Naive thymus-derived CD8-positive, alpha-beta T cell (primary cell): ENCODE results near the gene TPSAB1. TPM values are rescaled to one million over a fixed set of nuclear protein-coding genes. Genes with fewer than 3 reads are reported as not detected.
"Not testable (repeated sequence)": the region's sequence is repeated elsewhere in the genome, so short reads cannot be mapped to it uniquely, and the experiment has no call there.

Source experiments
- ATAC-seq, 2 donors: fragments of 150-1000 bp; cut with Tn5 transposase in 1 of 2; sonication (Bioruptor Pico), chemical (Tn5 transposase) in 1 of 2; 1 replicate in 1 of 2; 2 replicates in 1 of 2; pipeline ENCODE4 v1.10.0; 2021; ENCODE audit warnings: mild to moderate bottlenecking in 2 of 2, moderate library complexity in 2 of 2
- POLR2A ChIA-PET: fragments of 350-600 bp; sonication (Branson Sonifier 250); formaldehyde crosslinking; loops from one replicate; lab custom pipeline; 2021; ENCODE audit warnings: antibody characterized with exemption; lab: Charles Lee
- DNase-seq, 10 donors: peaks; one replicate each; pipeline versions ENCODE4 v3.0.0 to v3.0.0-alpha.2; 2020 to 2022
- H3K27ac Mint-ChIP-seq, 10 donors: one replicate each; pipeline ENCODE4 v1.8.0; 2020 to 2022; ENCODE audit warnings: mild to moderate bottlenecking in 10 of 10, mixed read lengths in 10 of 10, moderate library complexity in 4 of 10, inconsistent platforms in 1 of 10
- H3K27me3 Mint-ChIP-seq, 5 donors: one replicate each; pipeline ENCODE4 v1.8.0; 2021 to 2022; ENCODE audit warnings: mixed read lengths in 5 of 5
- H3K36me3 Mint-ChIP-seq, 3 donors: one replicate each; pipeline ENCODE4 v1.8.0; 2020 to 2022; ENCODE audit warnings: mixed read lengths in 3 of 3, mild to moderate bottlenecking in 2 of 3, inconsistent platforms in 1 of 3
- H3K4me1 Mint-ChIP-seq, 4 donors: one replicate each; pipeline ENCODE4 v1.8.0; 2021 to 2022; ENCODE audit warnings: mixed read lengths in 4 of 4
- H3K4me3 Mint-ChIP-seq, 10 donors: one replicate each; pipeline ENCODE4 v1.8.0; 2020 to 2022; ENCODE audit warnings: mild to moderate bottlenecking in 10 of 10, mixed read lengths in 10 of 10, moderate library complexity in 6 of 10, inconsistent platforms in 1 of 10
- H3K9me3 Mint-ChIP-seq, 9 donors: one replicate each; pipeline ENCODE4 v1.8.0; 2020 to 2022; ENCODE audit warnings: mixed read lengths in 9 of 9, mild to moderate bottlenecking in 3 of 9, inconsistent platforms in 1 of 9, moderate library complexity in 1 of 9
- polyA plus RNA-seq, 3 donors: library from polyadenylated mRNA; unstranded; fragments of 300-500 nt; fragmentation: Illumina TruSeq; gene quantifications; one replicate each; pipeline ENCODE4 v1.2.3, GENCODE V29; 2021
- total RNA-seq, 8 experiments: library from RNA in 2 of 8; stranded (reverse) in 2 of 8; gene quantifications; one replicate each; pipeline ENCODE4 v1.2.3 and lab custom pipeline; 2021 to 2026

Gene TPSAB1
- total and polyA plus RNA-seq, 5 experiments from 2014 or later, result not detected

DNA sequence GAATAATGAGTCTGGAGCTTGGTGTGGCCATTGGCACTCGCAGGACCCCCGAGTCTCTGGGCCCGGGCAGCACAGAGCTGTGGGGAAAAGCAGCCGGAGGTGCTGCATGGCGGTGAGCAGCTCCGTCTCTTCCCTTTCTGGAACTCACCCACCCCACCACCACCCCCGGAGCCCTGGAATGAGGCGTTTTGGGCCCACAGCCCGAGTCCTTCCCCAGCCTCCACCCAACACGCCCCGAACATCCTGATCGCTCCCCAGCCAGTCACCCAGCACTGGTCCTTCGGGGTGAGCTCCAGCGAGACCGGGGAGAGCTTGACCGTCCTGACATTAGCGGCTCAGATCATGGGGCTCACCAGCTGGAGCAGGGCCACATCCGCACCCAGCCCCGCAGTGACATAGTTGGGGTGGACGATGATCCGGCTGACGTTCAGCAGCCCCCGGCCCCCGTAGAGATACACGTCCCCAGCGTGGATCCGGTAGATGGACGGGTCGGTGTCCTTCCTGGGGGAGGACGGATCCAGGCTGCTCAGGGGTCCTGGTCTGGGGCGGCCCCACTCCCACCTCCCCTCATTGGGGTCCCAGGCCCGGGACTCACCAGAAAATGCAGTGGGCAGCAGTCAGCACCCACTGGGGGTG is 21.8 kb downstream of the TPSAB1 start:
- Mint-ChIP-seq H3K36me3 (no peaks in the 10 kb centered on the region), H3K9me3 (peaks cover 0 to 4% (median 0%) of the 10 kb centered on the region in 9 donors), H3K4me1 (peaks cover 5 to 10% (median 6%) of the 10 kb centered on the region in 4 donors), H3K4me3 (no peak overlapping the region), H3K27ac (peak overlapping the region in 1 of 10 donors; percentile 15), H3K27me3 (peaks cover 6 to 38% (median 21%) of the 10 kb centered on the region in 5 donors)
- ATAC-seq, result no peak
- no peak for DNase-seq
- POLR2A ChIA-PET, result no interaction called here

DNA sequence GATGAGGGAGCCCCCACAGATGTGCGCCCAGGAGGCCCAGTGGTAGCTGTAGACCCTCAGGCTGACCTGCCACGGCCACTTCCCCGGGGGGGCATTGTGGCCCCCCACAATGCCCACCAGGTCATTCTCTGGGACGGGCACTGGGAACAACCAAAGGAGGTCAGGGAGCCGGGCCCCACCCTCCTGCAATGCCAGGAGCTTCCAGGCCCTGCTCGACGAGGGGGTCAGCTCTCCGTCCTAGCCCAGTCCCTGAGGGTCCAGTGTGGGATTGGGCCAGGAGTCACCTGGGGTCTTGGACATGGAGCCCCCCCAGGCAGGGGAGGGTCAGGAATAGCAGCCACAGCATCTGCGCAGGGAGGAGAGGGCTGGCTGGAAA is 22.3 kb downstream of the TPSAB1 start:
- DNase-seq (no peak), ATAC-seq (no peak)
- Mint-ChIP-seq H3K27ac (no peak overlapping the region), H3K27me3 (peaks cover 6 to 38% (median 21%) of the 10 kb centered on the region in 5 donors), H3K4me3 (no peak overlapping the region), H3K9me3 (peaks cover 0 to 4% (median 0%) of the 10 kb centered on the region in 9 donors), H3K4me1 (peaks cover 5 to 10% (median 6%) of the 10 kb centered on the region in 4 donors), H3K36me3 (no peaks in the 10 kb centered on the region)
- POLR2A ChIA-PET, result no interaction called here

GRCh38 chr16:1263591-1264344 is 23.3 kb downstream of the TPSAB1 start:
- Mint-ChIP-seq H3K4me3 (no peak overlapping the region), H3K27ac (no peak overlapping the region), H3K27me3 (peaks cover 6 to 30% (median 20%) of the 10 kb centered on the region in 5 donors), H3K9me3 (peaks cover 0 to 4% (median 0%) of the 10 kb centered on the region in 9 donors), H3K36me3 (no peaks in the 10 kb centered on the region), H3K4me1 (peaks cover 5 to 9% (median 6%) of the 10 kb centered on the region in 4 donors)
- ATAC-seq (no peak), DNase-seq (no peak)
- POLR2A ChIA-PET, result no interaction called here

DNA sequence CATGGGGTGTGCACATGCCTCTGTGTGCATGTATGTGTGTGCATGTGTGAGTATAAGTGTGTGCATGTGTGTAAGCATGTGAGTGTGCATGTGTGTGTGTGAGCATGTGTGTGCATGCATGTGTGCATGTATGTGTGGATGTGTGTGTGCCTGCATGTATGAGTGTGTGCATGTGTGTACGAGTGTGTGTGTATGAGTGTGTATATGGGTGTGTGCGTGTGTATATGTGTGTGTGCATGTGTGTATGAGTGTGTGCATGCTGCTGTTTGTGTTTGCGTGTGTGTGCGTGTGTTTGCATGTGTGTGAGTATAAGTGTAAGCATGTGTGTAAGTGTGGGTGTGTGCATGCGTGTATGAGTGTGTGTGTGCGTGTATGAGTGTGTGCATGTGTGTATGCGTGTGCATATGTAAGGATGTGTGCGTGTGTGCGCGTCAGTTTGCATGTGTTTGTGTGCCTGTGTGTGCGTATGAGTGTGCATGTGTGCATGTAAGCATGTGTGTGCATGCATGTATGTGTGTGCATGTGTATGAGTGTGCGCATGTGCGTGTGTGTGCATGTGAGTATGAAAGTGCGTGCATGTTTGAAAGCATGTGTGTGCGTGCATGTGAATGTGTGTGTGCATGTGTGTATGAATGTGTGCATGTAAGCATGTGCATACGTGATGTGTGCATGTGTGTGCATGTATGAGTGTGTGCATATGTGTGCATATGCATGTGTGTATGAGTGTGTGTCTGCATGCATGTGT is 24.0 kb downstream of the TPSAB1 start:
- ATAC-seq (no peak), DNase-seq (no peak)
- Mint-ChIP-seq H3K4me3 (no peak overlapping the region), H3K4me1 (peaks cover 0 to 7% (median 2%) of the 10 kb centered on the region in 4 donors), H3K9me3 (peaks cover 0 to 4% (median 0%) of the 10 kb centered on the region in 9 donors), H3K27me3 (peaks cover 2 to 26% (median 16%) of the 10 kb centered on the region in 5 donors), H3K27ac (no peak overlapping the region), H3K36me3 (no peaks in the 10 kb centered on the region)
- POLR2A ChIA-PET, result no interaction called here

DNA sequence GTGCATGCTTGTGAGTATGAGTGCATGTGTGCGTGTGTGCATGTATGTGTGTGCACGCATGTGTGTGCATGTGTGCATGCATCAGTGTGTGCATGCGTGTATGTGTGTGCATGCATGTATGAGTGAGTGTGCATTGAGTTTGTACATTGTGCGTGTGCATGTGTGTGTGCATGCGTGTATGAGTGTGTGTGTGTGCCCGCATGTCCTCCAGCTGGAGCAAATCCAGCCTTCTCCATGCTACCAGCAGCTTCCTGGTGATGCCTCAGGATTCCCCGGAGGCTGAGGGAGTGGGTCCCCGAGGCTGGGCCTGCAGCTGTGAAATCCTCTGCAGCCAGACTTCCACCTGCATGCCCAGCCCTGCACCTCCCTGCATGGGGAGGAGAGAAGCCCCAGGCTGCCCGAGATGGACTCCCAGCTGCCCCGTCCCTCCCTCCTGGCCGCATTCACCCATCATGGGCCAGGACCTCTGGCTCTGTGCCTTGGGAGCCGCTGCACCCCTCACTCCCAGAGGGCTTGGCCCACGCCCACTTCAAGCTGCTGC is 24.7 kb downstream of the TPSAB1 start:
- ATAC-seq (no peak), DNase-seq (no peak)
- Mint-ChIP-seq H3K4me1 (peaks cover 0 to 7% (median 2%) of the 10 kb centered on the region in 4 donors), H3K4me3 (no peak overlapping the region), H3K27ac (no peak overlapping the region), H3K27me3 (peaks cover 2 to 26% (median 14%) of the 10 kb centered on the region in 5 donors), H3K9me3 (peaks cover 0 to 4% (median 0%) of the 10 kb centered on the region in 9 donors), H3K36me3 (no peaks in the 10 kb centered on the region)
- POLR2A ChIA-PET, result interaction anchor here (0.6 kb wide), 1 partner anchor 488 kb away, joined by 4 read pairs; no protein-coding TSS in a partner anchor

DNA sequence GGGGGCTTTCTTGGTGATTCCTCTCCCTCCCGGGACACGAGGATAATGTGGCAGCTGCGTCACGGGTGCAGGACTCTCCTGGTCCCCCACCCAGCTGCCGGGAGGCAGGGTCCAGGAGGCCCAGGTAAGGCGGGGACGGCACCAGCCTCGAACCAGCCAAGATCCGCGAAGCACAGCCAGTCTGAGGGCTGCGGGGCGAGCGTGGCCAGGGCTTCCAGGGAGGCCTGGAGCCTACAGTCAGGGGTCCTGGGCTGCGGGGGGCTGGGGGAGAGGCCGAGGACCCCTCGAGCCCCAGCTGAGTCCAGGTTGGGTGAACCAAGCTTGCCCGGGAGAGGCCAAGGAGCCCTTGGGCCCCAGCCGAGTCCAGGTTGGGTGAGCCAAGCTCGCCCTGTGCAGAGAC is 25.3 kb downstream of the TPSAB1 start:
- Mint-ChIP-seq H3K27me3 (peaks cover 2 to 19% (median 11%) of the 10 kb centered on the region in 5 donors), H3K9me3 (peaks cover 0 to 4% (median 0%) of the 10 kb centered on the region in 9 donors), H3K4me3 (peak overlapping the region in 1 of 10 donors; percentile 45), H3K27ac (no peak overlapping the region), H3K36me3 (no peaks in the 10 kb centered on the region), H3K4me1 (peaks cover 0 to 5% (median under 1%) of the 10 kb centered on the region in 4 donors)
- POLR2A ChIA-PET, result no interaction called here
- no peak for ATAC-seq
- DNase-seq, result no peak

- H3K9me3 Mint-ChIP-seq, H3K36me3 Mint-ChIP-seq, H3K4me1 Mint-ChIP-seq, ATAC-seq, H3K27ac Mint-ChIP-seq, DNase-seq, H3K4me3 Mint-ChIP-seq: not testable (repeated sequence)
- POLR2A ChIA-PET, result interaction anchor here (0.7 kb wide), 1 partner anchor 292 kb away, joined by 3 read pairs; no protein-coding TSS in a partner anchor
- H3K27me3 Mint-ChIP-seq, result peaks cover 3 to 22% (median 16%) of the 10 kb centered on the region in 5 donors
Measured at GRCh38 chr16:1269418-1269817, 28.9 kb downstream of the TPSAB1 start.

DNA sequence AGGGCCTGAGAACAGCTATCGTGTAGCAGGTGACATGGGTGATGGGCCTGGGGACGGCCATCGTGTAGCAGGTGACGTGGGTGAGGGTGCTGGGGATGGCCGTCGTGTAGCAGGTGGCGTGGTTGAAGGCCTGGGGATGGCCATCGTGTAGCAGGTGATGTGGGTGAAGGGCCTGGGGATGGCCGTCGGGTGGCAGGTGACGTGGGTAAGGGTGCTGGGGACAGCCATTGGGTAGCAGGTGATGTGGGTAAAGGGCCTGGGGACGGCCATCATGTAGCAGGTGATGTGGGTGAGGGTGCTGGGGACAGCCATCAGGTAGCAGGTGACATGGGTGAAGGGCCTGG is 30.8 kb downstream of the TPSAB1 start:
- Mint-ChIP-seq H3K4me1 (peaks cover 1 to 9% (median 5%) of the 10 kb centered on the region in 4 donors), H3K4me3 (peak overlapping the region in 1 of 10 donors; percentile 6), H3K27ac (peak overlapping the region in 1 of 10 donors; percentile 75), H3K9me3 (no peaks in the 10 kb centered on the region), H3K27me3 (peaks cover 2 to 39% (median 22%) of the 10 kb centered on the region in 5 donors), H3K36me3 (no peaks in the 10 kb centered on the region)
- DNase-seq, result no peak
- POLR2A ChIA-PET, result interaction anchor here (0.8 kb wide), 1 partner anchor 38 kb away, joined by 3 read pairs; the partner anchor contains the start of gene UBE2I
- no peak for ATAC-seq

DNA sequence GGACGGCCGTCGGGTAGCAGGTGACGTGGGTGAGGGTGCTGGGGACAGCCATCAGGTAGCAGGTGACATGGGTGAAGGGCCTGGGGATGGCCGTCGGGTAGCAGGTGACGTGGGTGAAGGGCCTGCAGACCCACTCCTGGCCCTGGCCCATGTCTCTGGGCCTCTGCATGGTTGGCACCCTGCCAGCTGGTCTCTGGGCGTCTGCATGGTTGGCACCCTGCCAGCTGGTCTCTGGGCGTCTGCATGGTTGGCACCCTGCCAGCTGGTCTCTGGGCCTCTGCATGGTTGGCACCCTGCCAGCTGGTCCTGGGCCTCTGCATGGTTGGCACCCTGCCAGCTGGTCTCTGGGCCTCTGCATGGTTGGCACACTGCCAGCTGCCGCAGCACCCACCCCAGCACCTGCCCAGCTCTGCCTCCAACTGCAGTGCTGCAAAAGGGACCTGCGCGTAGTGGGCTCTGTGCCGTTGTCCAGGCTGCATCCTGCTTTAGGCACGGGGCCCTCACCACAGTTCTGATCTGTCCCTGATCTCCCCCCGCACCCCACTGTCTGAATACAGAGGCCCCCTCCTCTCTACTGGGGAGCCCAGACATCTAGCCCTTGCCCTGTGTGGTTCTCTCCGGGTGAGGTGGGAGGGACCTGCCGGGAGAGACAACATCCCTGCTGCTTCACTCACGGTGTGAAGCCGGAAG is 31.4 kb downstream of the TPSAB1 start:
- POLR2A ChIA-PET, result interaction anchor here (0.8 kb wide), 1 partner anchor 37 kb away, joined by 3 read pairs; the partner anchor contains the start of gene UBE2I
- not testable (repeated sequence) for H3K27ac Mint-ChIP-seq, H3K9me3 Mint-ChIP-seq, H3K4me1 Mint-ChIP-seq, H3K36me3 Mint-ChIP-seq
- H3K27me3 Mint-ChIP-seq, result peaks cover 2 to 41% (median 22%) of the 10 kb centered on the region in 5 donors
- DNase-seq (peak in 3 of 10 donors; percentile 16 to 21 (median 20)), ATAC-seq (peak in 1 of 2 donors; percentile 44)
- peak overlapping the region in 2 of 10 donors; percentile 6 to 31 for H3K4me3 Mint-ChIP-seq

GRCh38 chr16:1272453-1273198 is 32.1 kb downstream of the TPSAB1 start:
- Mint-ChIP-seq H3K4me3 (no peak overlapping the region), H3K4me1 (peaks cover 0 to 9% (median 4%) of the 10 kb centered on the region in 4 donors), H3K27me3 (peaks cover 2 to 44% (median 24%) of the 10 kb centered on the region in 5 donors), H3K36me3 (no peaks in the 10 kb centered on the region), H3K9me3 (no peaks in the 10 kb centered on the region), H3K27ac (peak overlapping the region in 1 of 10 donors; percentile 13)
- POLR2A ChIA-PET, result no interaction called here
- DNase-seq, result no peak
- ATAC-seq, result no peak

GRCh38 chr16:1273816-1274215 is 33.3 kb downstream of the TPSAB1 start:
- ATAC-seq, result no peak
- no peak for DNase-seq
- Mint-ChIP-seq H3K4me1 (peaks cover 0 to 11% (median 4%) of the 10 kb centered on the region in 4 donors), H3K9me3 (no peaks in the 10 kb centered on the region), H3K27me3 (peaks cover 2 to 50% (median 27%) of the 10 kb centered on the region in 5 donors), H3K4me3 (no peak overlapping the region), H3K27ac (peak overlapping the region in 1 of 10 donors; percentile 44), H3K36me3 (no peaks in the 10 kb centered on the region)
- POLR2A ChIA-PET, result no interaction called here
